Parathyroid adenoma (tissue), 2 donors: ENCODE measurements around the gene TAF8.

Experiments used
- H2AFZ ChIP-seq: fragments of 300-600 bp; sonication (generic); one replicate; pipeline ENCODE4 v1.7.0; 2017; ENCODE audit warnings: antibody characterized with exemption, mild to moderate bottlenecking
- H3K27ac ChIP-seq: fragments of 300-600 bp; sonication (generic); one replicate; pipeline ENCODE4 v1.7.0; 2017
- H3K27me3 ChIP-seq: fragments of 300-600 bp; sonication (generic); one replicate; pipeline ENCODE4 v1.7.0; 2017; ENCODE audit warnings: low read length; ENCODE audit not compliant: control insufficient read depth, insufficient read depth
- H3K36me3 ChIP-seq: fragments of 300-600 bp; sonication (generic); one replicate; pipeline ENCODE4 v1.7.0; 2017; ENCODE audit warnings: low read length; ENCODE audit not compliant: control insufficient read depth, insufficient read depth
- H3K4me1 ChIP-seq: fragments of 300-600 bp; sonication (generic); one replicate; pipeline ENCODE4 v1.7.0; 2017; ENCODE audit warnings: control low read depth
- H3K4me2 ChIP-seq: fragments of 300-600 bp; sonication (generic); one replicate; pipeline ENCODE4 v1.7.0; 2017; ENCODE audit warnings: low read length
- H3K4me3 ChIP-seq: fragments of 300-600 bp; sonication (generic); one replicate; pipeline ENCODE4 v1.7.0; 2017; ENCODE audit warnings: low read depth, low read length
- H3K79me2 ChIP-seq: fragments of 300-600 bp; sonication (generic); one replicate; pipeline ENCODE4 v1.7.0; 2017; ENCODE audit warnings: control low read depth
- H3K9ac ChIP-seq: fragments of 300-600 bp; sonication (generic); one replicate; pipeline ENCODE4 v1.7.0; 2017; ENCODE audit warnings: mild to moderate bottlenecking
- H3K9me3 ChIP-seq: fragments of 300-600 bp; sonication (generic); one replicate; pipeline ENCODE4 v1.7.0; 2017; ENCODE audit warnings: low read length; ENCODE audit not compliant: control insufficient read depth
- TF ChIP-seq, protein P1 (sequence below): fragments of 300-600 bp; sonication (generic); IDR thresholded peaks from one replicate; pipeline ENCODE4 v1.7.0; 2017; ENCODE audit warnings: antibody characterized with exemption, mild to moderate bottlenecking
- donor health status: primary hyperparathyroidism.

TAF8 gene

DNA sequence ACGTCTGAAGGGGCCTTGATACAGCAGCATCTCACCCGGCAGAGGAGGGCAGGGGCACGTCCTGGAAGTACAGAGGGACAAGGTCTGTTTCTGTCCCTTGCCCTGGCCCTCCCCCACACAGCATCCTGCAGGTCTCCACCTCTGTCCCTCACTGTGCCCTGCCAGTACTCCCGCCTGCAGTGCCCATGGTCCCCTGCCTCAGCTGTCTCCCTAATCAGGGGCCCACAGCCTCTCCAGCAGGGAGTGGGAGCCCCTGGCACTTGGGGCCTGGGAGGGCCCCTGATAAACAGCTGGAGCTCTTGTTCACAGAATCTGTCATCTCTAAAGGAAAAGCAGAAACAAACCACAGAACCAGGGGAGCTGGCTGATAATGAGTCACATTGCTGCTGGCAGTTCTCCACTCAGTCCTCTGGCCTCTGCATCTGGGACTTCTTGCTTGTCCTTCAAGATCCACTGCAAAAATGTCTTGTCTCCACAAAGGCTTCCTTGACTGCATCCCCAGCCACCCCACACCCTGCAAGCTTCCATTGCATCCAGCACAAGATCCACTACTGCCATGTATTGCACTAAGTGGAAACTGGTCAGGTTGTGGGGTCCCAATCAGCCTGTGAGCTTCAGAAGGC is 33.2 kb upstream of the TAF8 start:
- Histone ChIP-seq H3K27ac (no peak overlapping the region), H3K27me3 (no peaks in the 10 kb centered on the region), H3K9ac (no peak overlapping the region), H3K4me3 (no peak overlapping the region), H3K4me2 (no peak overlapping the region), H3K36me3 (no peaks in the 10 kb centered on the region), H2AFZ (no peak overlapping the region), H3K4me1 (peaks cover 4% of the 10 kb centered on the region), H3K9me3 (no peaks in the 10 kb centered on the region), H3K79me2 (no peaks in the 10 kb centered on the region)
- TF ChIP-seq, protein P1, sequence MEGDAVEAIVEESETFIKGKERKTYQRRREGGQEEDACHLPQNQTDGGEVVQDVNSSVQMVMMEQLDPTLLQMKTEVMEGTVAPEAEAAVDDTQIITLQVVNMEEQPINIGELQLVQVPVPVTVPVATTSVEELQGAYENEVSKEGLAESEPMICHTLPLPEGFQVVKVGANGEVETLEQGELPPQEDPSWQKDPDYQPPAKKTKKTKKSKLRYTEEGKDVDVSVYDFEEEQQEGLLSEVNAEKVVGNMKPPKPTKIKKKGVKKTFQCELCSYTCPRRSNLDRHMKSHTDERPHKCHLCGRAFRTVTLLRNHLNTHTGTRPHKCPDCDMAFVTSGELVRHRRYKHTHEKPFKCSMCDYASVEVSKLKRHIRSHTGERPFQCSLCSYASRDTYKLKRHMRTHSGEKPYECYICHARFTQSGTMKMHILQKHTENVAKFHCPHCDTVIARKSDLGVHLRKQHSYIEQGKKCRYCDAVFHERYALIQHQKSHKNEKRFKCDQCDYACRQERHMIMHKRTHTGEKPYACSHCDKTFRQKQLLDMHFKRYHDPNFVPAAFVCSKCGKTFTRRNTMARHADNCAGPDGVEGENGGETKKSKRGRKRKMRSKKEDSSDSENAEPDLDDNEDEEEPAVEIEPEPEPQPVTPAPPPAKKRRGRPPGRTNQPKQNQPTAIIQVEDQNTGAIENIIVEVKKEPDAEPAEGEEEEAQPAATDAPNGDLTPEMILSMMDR, result no peak

DNA sequence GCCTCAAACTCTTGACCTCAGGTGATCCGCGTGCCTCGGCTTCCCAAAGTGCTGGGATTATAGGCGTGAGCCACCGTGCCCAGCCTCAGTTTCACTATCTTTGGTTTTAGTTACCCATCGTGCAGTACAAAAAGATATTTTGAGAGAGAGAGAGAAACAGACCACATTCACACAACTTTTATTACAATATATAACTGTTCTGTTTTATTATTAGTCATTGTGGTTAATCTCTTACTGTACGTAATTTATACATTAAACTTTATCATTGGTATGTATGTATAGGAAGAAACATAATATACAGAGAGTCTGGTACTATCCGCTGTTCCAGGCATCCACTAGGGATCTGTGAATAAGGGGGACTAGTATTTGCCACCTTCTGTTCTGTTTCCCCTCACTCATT is 29.4 kb upstream of the TAF8 start:
- TF ChIP-seq, protein P1, result no peak
- no peaks in the 10 kb centered on the region for H3K79me2 ChIP-seq
- no peaks in the 10 kb centered on the region for H3K36me3 ChIP-seq
- H2AFZ ChIP-seq, result no peak overlapping the region
- H3K9ac ChIP-seq, result no peak overlapping the region
- no peak overlapping the region for H3K27ac ChIP-seq
- no peak overlapping the region for H3K4me2 ChIP-seq
- no peaks in the 10 kb centered on the region for H3K4me1 ChIP-seq
- no peak overlapping the region for H3K4me3 ChIP-seq
- no peaks in the 10 kb centered on the region for H3K27me3 ChIP-seq
- no peaks in the 10 kb centered on the region for H3K9me3 ChIP-seq

DNA sequence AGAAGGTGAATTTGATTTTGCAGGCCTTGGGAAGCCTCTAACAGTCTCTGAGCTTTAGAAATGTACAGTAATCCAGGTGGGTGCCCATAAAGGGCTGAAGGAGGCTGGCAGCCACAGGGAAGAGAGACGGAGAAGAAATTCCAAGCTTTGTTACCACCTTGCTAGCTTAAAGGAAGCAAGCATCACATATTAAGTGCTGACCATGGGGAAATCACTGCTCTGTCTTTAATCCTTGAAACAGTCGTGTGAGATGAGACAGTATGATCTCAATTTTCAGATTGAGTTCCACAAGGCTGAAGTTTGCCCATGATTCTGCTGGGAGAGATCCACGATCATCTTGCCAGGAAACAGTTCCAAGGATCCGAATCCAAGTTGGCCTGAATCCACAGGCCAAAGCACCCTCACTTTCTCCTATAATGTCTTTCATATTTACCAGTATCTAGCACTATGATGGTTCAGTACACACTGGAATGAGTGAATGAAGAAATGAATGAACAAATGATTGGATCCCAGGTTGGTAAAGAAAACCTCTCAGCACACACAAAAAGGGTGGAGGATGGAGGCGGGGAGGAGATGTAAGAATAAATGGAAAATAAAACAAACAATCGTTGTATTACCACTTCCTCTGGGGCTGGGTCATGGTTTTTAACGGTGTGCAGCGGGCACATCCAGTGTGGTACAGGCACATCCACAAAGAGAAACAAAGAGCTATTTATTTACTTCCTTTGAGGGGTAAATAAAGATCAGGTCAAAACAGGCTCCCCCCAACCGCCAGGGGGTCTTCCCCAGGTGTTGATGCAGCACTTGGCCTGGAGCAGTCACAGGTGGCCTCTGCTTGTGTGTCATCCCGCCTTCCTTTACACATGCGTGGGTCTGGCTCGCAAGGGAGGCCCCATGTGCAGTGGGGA is 28.2 kb upstream of the TAF8 start:
- no peak overlapping the region for H3K27ac ChIP-seq
- no peaks in the 10 kb centered on the region for H3K9me3 ChIP-seq
- H3K4me2 ChIP-seq, result no peak overlapping the region
- H3K36me3 ChIP-seq, result no peaks in the 10 kb centered on the region
- H2AFZ ChIP-seq, result no peak overlapping the region
- no peak overlapping the region for H3K4me3 ChIP-seq
- H3K9ac ChIP-seq, result no peak overlapping the region
- no peaks in the 10 kb centered on the region for H3K27me3 ChIP-seq
- H3K79me2 ChIP-seq, result no peaks in the 10 kb centered on the region
- H3K4me1 ChIP-seq, result no peaks in the 10 kb centered on the region
- TF ChIP-seq, protein P1, result no peak

DNA sequence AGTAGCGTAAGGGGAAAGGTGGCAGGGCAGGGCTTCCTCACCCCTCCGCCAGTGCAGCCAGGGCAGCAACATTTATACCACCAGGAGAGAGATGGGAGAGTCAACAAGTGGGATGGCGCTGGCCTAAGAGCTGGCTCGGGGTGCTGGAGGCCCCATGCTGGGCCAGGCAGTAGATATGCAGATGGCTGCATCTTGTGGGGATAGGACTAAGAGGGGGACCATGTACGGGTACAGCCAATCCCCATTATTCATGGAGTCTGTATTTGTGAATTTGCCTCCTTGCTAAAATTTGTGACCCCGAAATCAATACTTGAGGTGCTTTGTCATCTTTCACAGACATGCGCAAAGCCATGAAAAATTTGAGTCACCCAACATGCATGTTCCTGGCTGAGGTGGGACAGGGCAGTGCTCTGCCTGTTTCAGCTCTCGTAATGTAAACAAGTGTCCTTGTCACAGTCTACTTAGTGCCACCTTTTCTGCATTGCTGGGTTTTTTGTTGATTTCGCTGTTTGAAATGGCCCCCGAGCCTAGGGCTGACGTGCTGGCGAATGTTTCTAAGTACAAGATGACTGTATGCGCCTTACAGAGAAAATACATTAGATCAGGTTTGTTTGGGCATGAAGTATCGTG is 27.5 kb upstream of the TAF8 start:
- H3K27ac ChIP-seq, result no peak overlapping the region
- H3K4me3 ChIP-seq, result no peak overlapping the region
- no peaks in the 10 kb centered on the region for H3K27me3 ChIP-seq
- H3K4me2 ChIP-seq, result no peak overlapping the region
- H3K79me2 ChIP-seq, result no peaks in the 10 kb centered on the region
- H3K9me3 ChIP-seq, result no peaks in the 10 kb centered on the region
- TF ChIP-seq, protein P1, result no peak
- H2AFZ ChIP-seq, result no peak overlapping the region
- H3K36me3 ChIP-seq, result no peaks in the 10 kb centered on the region
- H3K9ac ChIP-seq, result no peak overlapping the region
- no peaks in the 10 kb centered on the region for H3K4me1 ChIP-seq
